DOHH2 (cell line): Measurements from ENCODE around the gene FRMD7.

Experiments used
- CTCF ChIP-seq: fragments of 200-600 bp; sonication (generic); IDR thresholded peaks from one replicate; pipeline ENCODE4 v1.5.1; 2014; ENCODE audit warnings: antibody characterized with exemption, mild to moderate bottlenecking, low read depth, low read length; ENCODE audit not compliant: poor library complexity, severe bottlenecking
- EZH2phosphoT487 ChIP-seq: fragments of 200-600 bp; sonication (generic); IDR thresholded peaks from 2 replicates; pipeline ENCODE4 v1.6.1; 2017; ENCODE audit warnings: borderline replicate concordance, mild to moderate bottlenecking, antibody characterized with exemption, low read length, moderate library complexity, mixed read lengths

- TF ChIP-seq EZH2phosphoT487 (no peak), CTCF (peak; percentile 63)
These were observed 35.3 kb downstream of the FRMD7 start for GRCh38 chrX:132092439-132093065.
